Putamen (tissue), 1 donor: ENCODE data around the gene TNS3.
A peak's percentile ranks its signal among the peaks of the same experiment; 100 is the strongest.

Experiments used
- DNase-seq: peaks from one replicate; pipeline ENCODE4 v3.0.0-alpha.2; 2016; ENCODE audit warnings: low spot score

TNS3 gene

DNA sequence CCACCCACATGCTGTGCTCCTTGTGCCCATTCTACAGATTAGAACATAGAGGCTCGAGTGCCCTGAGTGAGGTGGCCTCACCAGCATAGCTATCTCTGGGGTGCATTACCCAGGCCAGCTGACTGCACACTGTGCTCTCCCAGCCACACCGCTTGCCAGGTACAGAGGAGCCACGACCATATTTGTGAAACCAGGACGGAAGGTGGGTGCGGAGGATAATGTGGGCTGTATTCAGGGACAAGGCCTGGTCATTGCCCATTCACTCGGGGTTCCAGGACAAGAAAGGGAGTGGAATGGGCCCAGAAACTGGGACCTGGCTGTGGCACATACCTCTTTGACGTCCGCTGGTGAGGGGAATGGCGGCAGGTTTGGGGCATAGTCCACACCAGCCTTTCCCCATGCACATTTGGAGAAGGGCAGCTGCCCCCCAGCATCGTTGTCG, 236.0 kb downstream of the TNS3 start:
- DNase-seq: no peak

DNA sequence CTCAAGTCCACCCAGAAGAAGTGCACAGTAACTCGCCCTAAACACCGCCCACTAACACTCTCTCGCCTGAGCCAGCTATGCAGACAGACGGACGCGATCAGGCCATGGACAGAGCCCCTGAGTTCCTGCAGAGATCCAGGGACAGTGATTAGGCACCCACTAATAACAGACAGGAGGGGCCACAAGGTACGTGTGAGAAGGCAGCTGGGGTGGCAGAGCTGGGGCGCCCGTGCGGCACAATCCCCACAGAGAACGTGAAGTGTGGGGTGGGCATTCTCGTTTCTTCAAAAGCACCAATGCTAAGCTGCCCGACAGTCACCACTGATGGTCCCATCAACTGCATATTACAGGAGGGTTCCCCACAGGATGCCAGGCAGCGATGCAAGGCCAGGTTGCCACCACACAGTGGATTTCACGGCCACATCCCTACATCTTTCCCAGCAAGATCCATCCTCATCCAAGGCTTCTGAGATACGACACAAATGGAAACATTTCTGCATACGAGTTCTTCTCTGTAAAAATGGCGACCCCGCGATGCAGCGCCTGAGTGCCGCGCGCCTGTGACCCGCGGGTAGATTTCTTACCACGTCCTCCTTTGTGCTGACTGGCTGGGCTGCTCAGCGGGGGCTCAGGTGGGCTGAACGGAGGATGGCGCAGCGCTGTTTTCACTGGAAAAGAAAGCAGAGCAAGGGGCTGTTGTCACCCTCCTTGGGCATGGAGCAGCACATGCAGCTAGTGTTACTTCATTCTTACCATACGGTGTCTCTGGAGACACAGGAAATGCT, 237.5 kb downstream of the TNS3 start:
- no peak for DNase-seq

DNA sequence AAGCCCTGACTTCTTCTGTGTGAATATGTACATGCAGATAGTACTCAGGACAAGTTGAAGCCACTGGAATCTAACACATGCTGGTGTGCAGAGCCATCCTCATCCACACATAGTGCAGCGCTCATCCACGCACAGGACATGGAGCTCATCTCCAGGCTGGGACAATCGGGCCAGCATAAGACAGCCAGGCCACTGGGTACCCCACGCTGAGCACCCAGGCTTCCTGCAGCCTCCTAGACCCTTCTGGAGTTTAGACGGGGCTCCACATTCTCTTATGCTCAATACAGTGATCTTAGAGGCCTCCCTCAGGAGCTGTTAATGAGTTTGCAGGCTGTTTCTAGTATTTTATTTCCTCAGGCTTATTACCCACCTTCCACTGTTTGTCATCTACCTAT, 238.9 kb downstream of the TNS3 start:
- no peak for DNase-seq

DNA sequence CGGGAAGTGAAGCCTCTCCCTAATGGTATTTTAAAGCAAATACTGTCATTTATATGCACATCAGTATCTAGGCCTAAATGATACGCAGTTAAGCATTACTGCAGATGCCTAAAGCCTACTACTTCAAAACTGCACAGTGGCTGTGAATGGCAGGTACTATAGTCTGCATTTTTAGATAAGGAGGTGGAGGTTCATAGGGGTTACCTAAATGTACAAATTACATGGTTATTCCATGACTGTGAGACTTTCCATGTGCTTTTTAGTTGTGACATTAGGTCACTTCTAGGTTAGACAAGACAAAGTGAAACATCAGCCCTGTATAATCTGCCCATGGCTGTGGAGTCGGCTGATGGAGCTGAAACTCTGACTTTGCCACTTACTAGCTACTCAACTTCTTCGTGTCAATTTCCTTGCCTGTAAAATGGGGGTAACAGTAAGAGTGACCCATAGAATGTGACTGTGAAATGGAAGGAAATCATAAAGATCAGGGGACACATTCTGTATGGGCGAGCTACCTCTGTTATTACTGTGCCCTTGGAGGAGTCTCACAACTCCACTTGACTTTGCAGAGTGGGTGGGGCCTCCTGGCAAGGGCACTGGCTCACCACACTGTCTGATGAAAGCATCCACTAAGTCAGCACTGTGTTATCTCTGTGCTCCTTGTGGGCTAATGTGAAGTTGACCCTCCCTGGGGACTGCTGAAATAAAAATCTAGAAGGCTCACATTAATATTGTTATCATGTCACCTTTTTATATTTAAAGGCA, 239.4 kb downstream of the TNS3 start:
- no peak for DNase-seq

DNA sequence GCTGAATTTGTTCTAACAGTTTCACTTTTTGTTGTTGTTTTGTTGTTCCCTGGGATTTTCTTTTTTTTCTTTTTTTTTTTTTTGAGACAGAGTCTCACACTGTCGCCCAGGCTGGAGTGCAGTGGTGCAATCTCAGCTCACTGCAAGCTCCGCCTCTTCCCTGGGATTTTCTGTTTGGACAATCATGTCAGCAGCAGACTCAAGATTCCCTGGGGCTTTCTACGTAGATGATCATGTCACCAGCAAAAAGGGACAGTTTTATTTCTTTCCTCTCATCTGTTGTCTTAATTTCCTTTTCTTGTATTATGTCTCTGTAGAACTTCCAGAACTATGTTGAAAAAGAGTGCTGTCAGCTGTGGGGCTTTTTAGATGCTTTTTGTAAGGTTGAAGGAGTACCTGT, 241.4 kb downstream of the TNS3 start:
- DNase-seq: no peak

DNA sequence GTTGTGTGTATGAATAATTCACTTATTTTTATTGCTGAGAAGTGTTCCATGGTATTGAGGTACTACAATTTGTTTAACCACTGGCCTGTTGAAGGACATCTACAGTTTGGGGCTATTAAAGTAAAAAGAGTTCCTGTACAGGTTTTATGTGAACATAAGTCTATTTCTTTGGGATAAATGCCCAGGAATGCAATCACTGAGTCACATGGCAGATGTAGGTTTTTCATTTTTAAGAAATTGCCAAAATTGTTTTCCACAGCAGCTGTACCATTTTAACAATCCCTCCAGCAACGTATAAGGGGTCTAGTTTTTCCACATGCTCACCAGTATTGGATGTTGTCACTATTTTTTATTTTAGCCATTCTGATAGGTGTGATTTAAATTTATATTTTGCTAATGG, 243.9 kb downstream of the TNS3 start:
- DNase-seq: no peak

DNA sequence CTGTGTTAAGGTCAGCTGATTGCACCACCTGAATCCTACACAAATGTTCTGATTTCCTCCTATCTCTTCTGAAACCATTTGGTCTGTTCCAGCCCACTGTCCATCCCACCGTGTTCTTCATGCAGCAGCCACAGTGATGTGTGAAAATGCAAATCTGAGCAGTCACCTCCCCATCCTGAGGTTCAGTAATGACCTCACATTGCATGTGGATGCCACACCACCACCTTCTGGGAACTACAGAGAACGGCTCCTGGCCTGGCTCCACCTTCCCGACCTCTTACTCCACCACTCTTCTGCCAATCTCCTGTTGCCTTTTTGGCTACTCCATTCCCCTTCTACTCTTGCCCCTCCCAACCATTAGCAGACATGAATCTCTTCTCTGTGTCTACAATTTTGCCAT, 244.4 kb downstream of the TNS3 start:
- no peak for DNase-seq

DNA sequence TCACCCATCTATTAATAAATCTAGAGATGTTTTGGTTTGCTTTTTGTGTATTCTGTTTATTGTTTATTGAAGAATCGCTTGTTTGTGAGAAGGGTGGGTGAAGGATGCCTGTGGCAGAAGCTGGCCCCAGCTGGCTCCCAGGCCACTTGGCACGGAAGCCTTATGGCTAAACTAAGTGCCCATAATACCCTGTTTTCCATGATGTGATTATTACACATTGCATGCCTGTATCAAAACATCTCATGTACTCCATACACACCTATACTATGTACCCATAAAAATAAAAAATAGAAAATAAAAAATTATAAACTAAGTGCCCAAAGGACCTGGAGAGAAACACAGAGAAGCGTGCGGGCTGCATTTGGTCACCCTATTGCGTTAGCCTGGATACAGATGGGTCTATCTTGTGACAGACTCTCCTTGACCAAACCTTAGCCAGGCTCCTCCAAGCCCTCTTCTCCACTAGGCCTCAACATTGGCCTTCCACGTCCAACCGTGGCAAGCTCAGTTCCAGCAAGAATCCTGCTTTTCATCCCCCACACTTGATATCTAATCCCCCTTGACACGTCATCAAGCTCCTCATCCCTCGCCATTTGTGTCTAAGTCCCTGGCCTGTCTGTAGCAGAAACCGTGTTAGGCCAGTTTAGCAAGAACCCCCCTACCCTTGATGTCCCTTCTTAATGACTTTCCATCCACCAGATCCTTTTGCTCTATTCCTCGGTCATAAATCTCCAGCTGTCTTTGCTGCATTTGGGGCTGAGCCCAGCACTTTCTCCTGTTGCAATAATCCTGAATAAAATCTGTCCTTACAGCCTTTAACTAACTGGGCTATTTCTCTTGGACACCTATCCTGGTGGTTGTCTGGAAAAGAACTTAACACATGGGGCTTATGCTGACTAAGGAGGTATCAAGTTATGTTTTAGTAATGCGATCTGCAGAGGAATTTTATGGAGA, 245.2 kb downstream of the TNS3 start:
- no peak for DNase-seq

DNA sequence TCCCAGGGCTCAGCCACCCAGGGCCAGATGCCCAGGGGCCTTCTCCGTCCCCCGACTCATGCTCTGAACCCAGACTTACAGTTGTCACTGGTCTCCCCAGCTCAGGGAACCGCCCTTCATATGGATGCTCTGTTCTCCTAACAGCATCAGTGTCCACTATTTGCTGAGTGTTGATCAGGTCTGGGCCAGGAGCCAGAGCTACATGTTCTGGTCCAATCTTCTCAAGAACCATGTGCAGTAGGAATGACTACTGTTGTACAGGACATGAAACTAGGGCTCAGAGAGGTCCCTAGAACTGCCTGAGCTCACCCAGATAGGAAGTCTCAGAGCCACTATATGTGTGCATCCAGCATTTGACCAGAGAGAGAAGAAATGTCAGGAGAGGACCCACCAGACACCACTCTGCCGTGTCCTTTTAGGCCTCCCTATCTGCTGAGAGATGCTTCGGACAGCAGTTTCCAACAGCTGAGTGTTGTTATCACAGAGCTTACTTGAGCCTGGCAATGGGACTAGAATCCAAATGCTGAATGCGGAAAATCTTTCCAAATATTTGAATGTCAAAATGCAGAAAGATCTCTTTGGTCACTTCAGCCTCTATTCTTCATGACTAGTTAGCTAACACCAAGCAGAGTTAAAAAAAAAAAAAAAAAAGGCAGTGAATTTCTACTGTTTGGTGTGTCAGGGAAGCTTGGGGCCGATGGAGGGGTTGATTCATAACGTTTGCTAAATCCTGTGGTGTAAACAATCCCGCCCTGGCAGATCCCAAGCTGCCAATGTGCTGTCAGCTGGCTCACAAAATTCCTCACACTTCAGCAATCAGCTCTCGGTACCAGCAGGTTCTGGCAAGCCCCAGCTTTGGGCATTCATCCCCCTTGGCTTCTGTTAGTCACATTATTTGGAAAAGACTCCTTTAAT, 246.1 kb downstream of the TNS3 start:
- peak; percentile 39 for DNase-seq

DNA sequence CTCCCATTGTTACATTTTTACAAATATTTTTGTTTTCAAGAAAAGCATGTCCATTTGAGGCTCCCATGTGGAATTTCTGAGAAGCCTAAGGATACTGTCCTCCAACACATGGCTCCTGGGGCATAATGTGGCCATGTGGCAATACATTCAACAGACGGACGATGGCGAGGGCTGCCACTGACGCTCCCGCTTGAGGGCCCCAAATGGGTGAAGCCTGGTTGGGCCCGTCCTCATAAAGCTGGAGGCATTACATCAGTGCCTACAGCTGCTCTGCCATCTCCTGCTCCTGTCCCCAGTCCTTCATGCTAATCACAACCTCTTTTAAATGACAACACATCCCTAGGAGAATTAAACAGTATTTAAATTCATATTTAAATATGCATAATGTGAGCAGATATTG, 246.8 kb downstream of the TNS3 start:
- DNase-seq: no peak

DNA sequence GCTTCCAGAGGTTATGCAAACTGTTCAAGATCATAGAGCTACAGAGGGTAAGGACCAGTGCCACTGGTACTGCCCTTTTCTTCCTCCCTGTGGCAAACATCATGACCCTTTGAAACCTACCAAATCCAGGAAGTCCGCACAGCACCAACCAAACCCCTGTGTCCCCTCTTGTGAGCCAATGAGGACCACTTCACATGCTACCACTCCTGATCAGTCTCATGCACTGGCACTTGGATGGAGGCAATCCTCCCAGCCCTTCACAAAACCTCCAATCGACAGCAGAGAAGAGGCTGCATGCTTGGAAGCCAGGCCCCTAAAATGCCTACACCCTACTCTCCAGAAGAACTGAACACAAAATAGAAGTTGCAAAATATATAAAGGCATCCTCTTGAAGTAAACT, 248.0 kb downstream of the TNS3 start:
- no peak for DNase-seq

DNA sequence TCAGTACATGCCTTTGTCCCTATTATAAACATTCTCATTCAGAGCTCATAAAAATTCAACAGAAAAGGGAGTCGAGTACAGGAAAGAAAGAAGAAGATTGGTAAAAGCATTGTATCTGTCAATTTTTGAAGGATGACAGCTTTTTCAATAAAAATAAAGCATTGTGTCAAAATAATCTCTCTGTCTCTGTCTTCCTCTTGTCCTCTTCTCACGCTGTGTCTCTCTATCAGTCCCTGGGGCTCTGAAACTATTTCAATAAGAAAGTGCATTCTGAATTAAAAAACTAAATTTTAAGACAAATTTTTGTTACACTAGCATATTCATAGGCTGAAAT, 248.4 kb downstream of the TNS3 start:
- no peak for DNase-seq

DNA sequence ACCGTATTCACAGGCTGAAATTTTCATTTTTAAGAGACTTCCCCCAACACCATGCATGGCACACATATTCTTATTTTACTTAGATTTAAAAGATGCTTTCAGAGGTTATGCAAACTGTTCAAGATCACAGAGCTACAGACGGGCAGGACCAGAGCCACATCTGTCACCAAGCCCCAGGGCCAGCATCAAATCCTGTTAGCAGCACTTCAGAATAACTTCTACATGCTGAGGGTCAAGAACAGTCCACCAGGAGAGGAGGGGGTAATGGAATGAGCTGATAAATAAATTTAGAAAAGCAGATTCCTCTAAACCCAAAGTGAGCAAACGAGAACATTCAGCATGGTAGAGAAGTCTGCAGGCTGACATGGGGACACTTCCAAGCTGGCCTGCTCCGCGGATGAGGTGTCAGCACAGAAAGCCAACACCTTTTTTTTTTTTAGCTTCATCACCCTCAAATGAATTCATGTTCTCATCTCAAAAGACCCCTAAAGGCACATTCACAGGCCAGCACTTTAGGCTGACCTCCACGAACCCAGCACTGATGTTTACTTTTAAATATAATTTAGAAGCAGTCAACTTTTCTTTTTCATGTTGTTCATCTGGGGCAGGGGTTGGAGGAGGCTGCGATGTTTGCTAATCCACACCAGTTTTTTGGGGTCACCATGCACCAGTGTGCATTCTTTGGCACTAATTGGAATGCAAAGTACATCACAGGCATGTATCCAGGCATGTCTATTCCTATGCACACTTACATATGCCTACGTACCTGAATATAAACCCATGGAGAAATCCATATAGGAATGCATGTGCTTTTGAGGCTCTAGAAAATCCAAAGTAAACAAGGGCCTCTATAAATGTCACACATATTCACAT, 249.0 kb downstream of the TNS3 start:
- no peak for DNase-seq

DNA sequence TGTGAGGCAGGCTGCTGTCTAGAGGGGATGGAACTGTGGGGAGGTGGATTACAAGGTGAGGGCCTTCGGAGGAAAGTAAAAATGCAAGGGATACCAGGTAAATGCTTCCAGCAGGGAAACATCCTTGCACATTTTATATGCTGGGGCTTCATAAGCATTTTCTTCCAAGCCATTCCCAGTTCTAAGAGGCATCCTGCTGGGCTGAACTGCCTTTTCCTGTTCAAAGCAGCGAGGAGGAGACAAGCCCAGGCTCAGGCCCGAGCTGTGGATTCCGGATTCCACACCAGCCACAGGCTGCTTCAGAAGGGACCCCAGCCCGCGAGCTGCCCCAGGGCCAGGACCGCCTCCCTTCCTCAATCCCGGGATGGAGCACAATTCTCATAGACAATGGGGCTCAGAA, 249.7 kb downstream of the TNS3 start:
- no peak for DNase-seq

DNA sequence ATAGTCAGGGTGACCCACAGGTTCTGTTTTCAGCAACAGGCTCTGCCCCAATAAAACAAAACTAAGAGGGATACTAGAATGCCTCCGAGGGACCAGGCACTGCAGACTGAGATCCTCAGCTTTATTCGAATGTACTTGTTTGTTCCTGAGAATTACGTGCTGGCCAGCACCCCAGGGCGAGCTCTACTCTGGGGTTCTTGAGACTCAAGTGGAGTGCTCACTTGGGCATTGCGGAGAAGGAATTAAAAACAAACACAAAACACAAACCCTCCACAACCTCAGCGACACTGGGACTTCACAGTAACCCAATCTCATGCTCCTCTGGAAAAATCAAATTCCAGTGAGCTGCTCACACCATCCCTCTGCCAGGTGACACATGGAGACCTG, 250.7 kb downstream of the TNS3 start:
- DNase-seq: no peak

DNA sequence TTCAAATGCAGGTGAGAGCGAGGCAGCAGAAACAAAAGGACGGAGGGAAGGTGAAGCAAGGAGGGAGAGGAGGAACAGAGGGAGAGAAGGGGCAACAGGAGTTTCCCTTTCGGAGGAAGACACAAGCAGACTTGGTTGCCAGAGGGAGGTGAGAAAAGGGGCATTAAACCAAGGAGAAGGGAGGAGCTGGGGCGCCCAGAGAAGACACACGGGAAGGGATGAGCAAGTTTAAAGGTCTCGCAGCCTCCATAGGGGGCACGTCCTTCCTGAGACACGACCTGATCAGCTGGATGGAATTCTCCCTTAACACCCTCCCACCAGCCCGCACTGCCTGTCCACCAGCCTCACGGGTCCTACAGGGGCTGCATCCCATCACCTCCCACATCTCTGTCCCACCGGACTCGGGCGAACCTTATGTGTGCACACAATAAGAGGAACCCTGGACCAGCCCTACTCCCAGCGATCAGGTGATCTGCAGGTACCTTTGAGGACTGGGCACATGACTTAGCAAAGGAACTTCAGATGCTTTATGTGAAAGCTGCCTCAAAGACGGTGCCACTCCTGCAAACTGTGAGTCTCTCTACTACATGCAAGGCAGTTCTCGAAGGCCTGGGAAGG, 251.2 kb downstream of the TNS3 start:
- no peak for DNase-seq

DNA sequence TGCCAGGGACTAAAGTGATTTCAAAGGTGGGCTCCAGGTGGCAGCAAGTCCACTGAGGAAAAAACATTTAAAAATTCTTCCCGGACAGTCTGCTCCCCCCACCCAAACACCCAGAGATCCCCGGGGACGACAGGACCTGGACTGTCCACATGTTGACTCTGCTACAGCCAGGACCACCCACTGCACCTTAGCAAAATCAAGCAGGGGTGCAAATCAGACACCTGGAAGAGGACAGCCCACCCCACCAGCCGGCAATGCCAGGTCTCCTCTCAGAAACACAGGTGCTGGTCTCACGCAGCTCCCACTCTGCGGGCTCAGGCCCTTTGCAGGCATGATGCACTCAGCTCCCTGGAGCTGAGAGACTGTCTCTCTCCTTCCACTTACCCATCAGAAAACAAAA, 251.9 kb downstream of the TNS3 start:
- no peak for DNase-seq

DNA sequence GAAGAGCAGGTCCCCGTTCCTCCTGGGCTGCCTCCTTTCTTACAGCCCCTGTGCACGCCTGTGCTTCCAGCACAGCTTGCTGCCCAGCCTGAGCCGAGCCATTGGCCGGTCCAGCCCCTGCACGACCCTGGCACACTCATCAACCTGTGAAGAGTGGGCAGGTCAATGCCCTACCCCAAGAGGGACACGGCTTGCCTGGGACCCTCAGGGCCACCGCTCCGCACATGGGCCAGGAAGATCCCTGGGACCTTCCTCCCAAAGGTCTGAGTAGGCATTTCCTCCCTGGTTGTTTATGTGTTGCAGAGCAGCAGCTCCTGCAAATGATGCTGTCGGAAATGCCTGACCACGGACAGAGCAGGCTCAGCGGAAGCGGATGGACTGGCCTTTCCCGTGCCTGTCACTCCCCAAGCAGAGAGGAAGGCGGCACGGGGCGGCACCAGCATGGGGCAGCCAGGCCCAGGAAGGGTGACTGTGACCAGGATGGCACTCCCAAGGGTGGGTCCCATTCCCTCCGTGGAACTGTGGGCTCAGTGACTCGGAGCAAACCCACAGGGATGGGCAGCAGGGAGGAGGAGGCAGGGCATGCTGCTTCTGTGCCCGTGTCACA, 252.5 kb downstream of the TNS3 start:
- no peak for DNase-seq
